GM12873 (cell line): ENCODE data around the gene NTM.

Experiments used
- TF ChIP-seq, protein P1 (sequence below): IDR thresholded peaks from 2 replicates; pipeline ENCODE4 v1.5.1; 2012; ENCODE audit warnings: low read depth, mild to moderate bottlenecking, moderate library complexity, low read length, control low read depth; ENCODE audit not compliant: insufficient read depth; ENCODE audit errors: missing control alignments

NTM gene

DNA sequence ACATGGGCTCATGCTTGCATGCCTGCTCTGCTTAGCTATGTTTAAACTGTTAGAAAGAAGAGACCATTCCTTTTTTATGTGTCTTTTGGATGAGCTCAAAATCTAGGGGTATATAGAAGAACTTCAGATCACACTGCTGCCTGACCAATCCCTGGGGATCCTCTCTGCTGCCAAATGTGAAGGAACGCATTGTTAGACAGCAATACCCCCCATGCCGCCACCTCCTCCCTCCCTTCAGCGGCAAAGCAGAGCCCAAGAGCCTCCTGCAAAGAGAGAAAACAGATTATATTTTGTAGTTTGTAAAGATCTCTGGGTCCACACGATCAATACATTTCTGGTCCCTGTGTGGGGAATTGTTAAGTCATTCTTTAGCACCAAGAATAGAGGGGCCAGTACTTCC, 677.6 kb downstream of the NTM start:
- TF ChIP-seq, protein P1, sequence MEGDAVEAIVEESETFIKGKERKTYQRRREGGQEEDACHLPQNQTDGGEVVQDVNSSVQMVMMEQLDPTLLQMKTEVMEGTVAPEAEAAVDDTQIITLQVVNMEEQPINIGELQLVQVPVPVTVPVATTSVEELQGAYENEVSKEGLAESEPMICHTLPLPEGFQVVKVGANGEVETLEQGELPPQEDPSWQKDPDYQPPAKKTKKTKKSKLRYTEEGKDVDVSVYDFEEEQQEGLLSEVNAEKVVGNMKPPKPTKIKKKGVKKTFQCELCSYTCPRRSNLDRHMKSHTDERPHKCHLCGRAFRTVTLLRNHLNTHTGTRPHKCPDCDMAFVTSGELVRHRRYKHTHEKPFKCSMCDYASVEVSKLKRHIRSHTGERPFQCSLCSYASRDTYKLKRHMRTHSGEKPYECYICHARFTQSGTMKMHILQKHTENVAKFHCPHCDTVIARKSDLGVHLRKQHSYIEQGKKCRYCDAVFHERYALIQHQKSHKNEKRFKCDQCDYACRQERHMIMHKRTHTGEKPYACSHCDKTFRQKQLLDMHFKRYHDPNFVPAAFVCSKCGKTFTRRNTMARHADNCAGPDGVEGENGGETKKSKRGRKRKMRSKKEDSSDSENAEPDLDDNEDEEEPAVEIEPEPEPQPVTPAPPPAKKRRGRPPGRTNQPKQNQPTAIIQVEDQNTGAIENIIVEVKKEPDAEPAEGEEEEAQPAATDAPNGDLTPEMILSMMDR: no peak

DNA sequence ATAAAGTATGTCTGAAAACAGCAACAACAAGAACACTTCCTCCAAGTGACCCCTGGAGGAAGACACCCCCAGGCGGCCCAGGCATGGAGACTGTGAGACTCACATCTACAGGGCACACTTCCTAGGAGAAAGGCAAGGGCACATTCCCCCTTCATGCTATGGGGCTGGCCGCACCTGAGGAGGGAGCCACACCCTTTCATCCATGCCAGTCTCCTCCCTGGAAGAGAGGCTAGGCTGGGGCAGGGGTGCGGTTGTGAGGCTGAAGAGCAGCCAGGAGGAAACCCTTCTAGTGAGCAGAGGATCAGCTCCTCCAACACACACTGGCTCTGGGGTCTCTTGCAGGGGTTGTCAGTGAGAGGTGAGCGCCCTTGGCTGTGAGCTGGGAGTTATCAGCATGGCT, 678.8 kb downstream of the NTM start:
- TF ChIP-seq, protein P1: no peak

- TF ChIP-seq, protein P1: no peak
Observed at GRCh38 chr11:132050049-132050448, 679.6 kb downstream of the NTM start.

DNA sequence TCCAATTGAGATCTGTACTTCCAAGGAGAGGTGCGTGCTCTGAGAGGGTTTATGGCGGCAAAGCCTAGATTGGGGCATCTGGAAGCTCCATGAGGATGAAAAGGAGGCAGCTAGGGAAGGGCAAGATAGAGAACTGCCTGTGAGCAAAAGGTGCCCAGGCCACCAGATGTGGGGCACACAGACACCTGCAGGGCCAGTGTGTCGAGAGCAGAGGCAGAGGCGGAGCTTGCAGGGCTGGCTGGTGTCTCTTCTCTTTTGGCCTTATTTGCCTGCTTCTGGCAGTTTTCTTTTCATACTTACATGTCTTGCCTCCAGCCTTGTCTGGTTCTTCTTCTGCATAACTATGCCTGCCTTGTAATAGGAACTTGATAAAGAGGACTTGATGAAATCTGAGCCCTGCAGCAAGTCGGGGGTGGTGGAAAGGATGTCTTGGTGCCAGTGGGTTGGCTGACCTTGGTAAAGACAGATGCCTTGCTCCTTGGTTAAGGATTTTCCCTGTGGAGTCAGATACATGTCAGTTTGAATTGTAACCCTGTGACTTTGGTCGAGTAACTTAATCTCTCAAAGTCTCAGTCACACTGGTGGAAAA, 680.3 kb downstream of the NTM start:
- TF ChIP-seq, protein P1: no peak

DNA sequence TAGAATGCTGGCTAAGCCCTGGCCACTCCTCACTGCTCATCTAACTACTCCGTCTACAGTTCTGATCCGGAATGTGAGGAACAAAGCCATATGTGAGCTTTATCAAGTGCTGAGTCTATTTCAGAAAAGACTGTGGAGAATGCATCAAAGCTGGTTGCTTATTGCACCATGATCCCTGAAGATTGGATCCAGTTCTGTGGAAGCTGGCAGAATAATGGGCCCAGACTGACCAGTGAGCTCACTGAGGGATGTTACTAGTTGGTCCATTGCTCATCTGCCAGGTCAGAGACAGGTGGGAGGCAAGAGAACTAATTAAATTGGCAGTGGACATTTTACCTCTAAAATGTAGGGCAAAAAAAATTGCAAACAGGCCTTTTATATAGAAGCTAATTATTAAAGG, 681.3 kb downstream of the NTM start:
- TF ChIP-seq, protein P1: no peak

- TF ChIP-seq, protein P1: no peak
Observed at GRCh38 chr11:132052342-132052741, 681.9 kb downstream of the NTM start.

DNA sequence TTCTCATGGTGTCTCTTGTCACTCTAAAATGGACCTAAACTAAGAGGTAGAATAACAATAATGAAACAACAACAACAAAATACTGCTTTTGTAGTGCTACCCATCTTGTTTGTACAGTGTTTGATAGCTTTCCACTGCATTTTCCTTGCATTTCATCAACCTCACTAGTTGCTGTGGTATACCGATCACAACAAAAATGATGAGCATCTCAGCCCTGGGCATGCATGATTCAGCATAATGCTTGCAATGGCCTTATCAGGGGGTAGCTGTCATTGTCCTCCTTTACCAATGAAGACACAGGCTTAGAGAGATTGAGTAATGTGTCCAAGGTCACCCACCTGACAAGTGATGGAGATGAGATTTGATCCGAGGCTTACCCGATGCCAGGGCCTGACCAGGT, 682.5 kb downstream of the NTM start:
- TF ChIP-seq, protein P1: no peak
